Breast epithelium (tissue), 3 donors: Measurements from ENCODE around the gene HSD17B3.

Experiments used
- CTCF ChIP-seq, 3 donors: fragments of 450-650 bp; IDR thresholded peaks; one replicate each; pipeline ENCODE4 v1.5.1; 2016 to 2017; ENCODE audit warnings: antibody characterized with exemption in 3 of 3, mild to moderate bottlenecking in 3 of 3, moderate library complexity in 3 of 3
- POLR2A ChIP-seq: fragments of 450-650 bp; IDR thresholded peaks from one replicate; pipeline ENCODE4 v1.6.1; 2016; ENCODE audit warnings: antibody characterized with exemption, mild to moderate bottlenecking, moderate library complexity
- POLR2AphosphoS5 ChIP-seq, 3 donors: sonication (generic); formaldehyde crosslinking; IDR thresholded peaks; one replicate each; pipeline ENCODE4 v1.6.1; 2017; ENCODE audit warnings: antibody characterized with exemption in 3 of 3

- TF ChIP-seq CTCF (IDR thresholded peaks at IDR 0.05): no peak
- TF ChIP-seq POLR2A: no peak
- TF ChIP-seq POLR2AphosphoS5 (IDR thresholded peaks at IDR 0.05): no peak
Observed at GRCh38 chr9:96201140-96201539, 100.8 kb downstream of the HSD17B3 start.
